A549 (cell line): ENCODE results near the gene TFAP2C. TPM values are rescaled to one million over a fixed set of nuclear protein-coding genes. Genes with fewer than 3 reads are reported as not detected.

Source experiments
- ATAC-seq, 2 experiments: fragments of 200-7000 bp in 1 of 2; fragments of >200 bp in 1 of 2; cut with Nextera tagmentation in 1 of 2; cut with Tn5 transposase in 1 of 2; 3 replicates each; pipeline versions ENCODE4 v1.8.0 to v1.9.1; 2018 to 2020; ENCODE audit warnings: mild to moderate bottlenecking in 1 of 2, moderate library complexity in 1 of 2
- CTCF ChIA-PET: fragments of 300-600 bp; sonication (Branson Sonifier 250); formaldehyde crosslinking; extraction: SDS; loops from one replicate; lab custom pipeline; 2021; ENCODE audit warnings: antibody characterized with exemption, inconsistent platforms; lab: Yijun Ruan, JAX
- POLR2A ChIA-PET: fragments of 350-600 bp; formaldehyde crosslinking; extraction: SDS; loops from one replicate; lab custom pipeline; 2021; ENCODE audit warnings: antibody characterized with exemption, inconsistent platforms; lab: Yijun Ruan, JAX
- DNase-seq, 2 experiments: peaks; one replicate each; pipeline versions ENCODE4 v3.0.0 to v3.0.0-alpha.2; 2011 to 2016; ENCODE audit warnings: low read depth in 1 of 2, low spot score in 1 of 2
- FAIRE-seq: peaks from 2 replicates; lab custom pipeline; 2011; peaks lifted over from hg19 to GRCh38; lab: Jason Lieb, UNC
- H3K27ac ChIP-seq, 2 experiments: fragments of >200 bp; sonication (Bioruptor Twin); formaldehyde crosslinking; 3 replicates each; pipeline ENCODE4 v1.5.1; 2016 to 2017
- H3K4me1 ChIP-seq: fragments of >200 bp; sonication (Bioruptor Twin); formaldehyde crosslinking; 3 replicates; pipeline ENCODE4 v1.6.1; 2016
- H3K4me2 ChIP-seq: fragments of >200 bp; sonication (Bioruptor Twin); formaldehyde crosslinking; 3 replicates; pipeline ENCODE4 v1.6.1; 2016
- H3K4me3 ChIP-seq: fragments of >200 bp; sonication (Bioruptor Twin); formaldehyde crosslinking; 3 replicates; pipeline ENCODE4 v1.5.1; 2016
- H3K9me3 ChIP-seq: fragments of >200 bp; sonication (Bioruptor Twin); formaldehyde crosslinking; 3 replicates; pipeline ENCODE4 v1.6.1; 2016
- CBX2 ChIP-seq: fragments of 200-600 bp; sonication (generic); IDR thresholded peaks from 2 replicates; pipeline ENCODE4 v1.6.1; 2016; ENCODE audit warnings: low read depth, mild to moderate bottlenecking, borderline replicate concordance
- CHD4 ChIP-seq: fragments of 200-600 bp; sonication (generic); IDR thresholded peaks from 2 replicates; pipeline ENCODE4 v1.6.1; 2016; ENCODE audit warnings: antibody characterized with exemption, mild to moderate bottlenecking, borderline replicate concordance
- EHF ChIP-seq: fragments of 250-450 bp; sonication (Bioruptor Pico); IDR thresholded peaks from 2 replicates; pipeline ENCODE4 v1.5.0; 2020; ENCODE audit warnings: mild to moderate bottlenecking
- EHMT2 ChIP-seq: fragments of 200-600 bp; sonication (generic); IDR thresholded peaks from 2 replicates; pipeline ENCODE4 v1.6.1; 2016; ENCODE audit warnings: antibody characterized with exemption, low read depth, mild to moderate bottlenecking, moderate library complexity
- EP300 ChIP-seq, 2 experiments: fragments of >200 bp; sonication (Bioruptor Twin); formaldehyde crosslinking; IDR thresholded peaks; 2 replicates in 1 of 2; 3 replicates in 1 of 2; pipeline ENCODE4 v1.6.1; 2016 to 2017
- FOSL2 ChIP-seq, 2 experiments: fragments of 450-650 bp in 1 of 2; fragments of >200 bp in 1 of 2; sonication (Bioruptor Twin) in 1 of 2; formaldehyde crosslinking; IDR thresholded peaks; 2 replicates each; pipeline versions ENCODE4 v1.5.0 to v1.6.1; 2016 to 2020; ENCODE audit warnings: mild to moderate bottlenecking in 1 of 2, moderate library complexity in 1 of 2
- GATA3 ChIP-seq: IDR thresholded peaks from 2 replicates; pipeline ENCODE4 v1.6.1; 2012; ENCODE audit warnings: borderline replicate concordance
- HDAC2 ChIP-seq: fragments of 200-600 bp; sonication (generic); IDR thresholded peaks from 2 replicates; pipeline ENCODE4 v1.6.1; 2016
- HOXB13 ChIP-seq: fragments of 250-450 bp; sonication (Bioruptor Pico); IDR thresholded peaks from 2 replicates; pipeline ENCODE4 v1.5.0; 2020; ENCODE audit warnings: low read depth, mild to moderate bottlenecking, moderate library complexity
- HOXB5 ChIP-seq: fragments of 250-450 bp; sonication (Bioruptor Pico); IDR thresholded peaks from 2 replicates; pipeline ENCODE4 v1.5.0; 2020; ENCODE audit warnings: mild to moderate bottlenecking, moderate library complexity
- KDM1A ChIP-seq: fragments of 200-600 bp; sonication (generic); IDR thresholded peaks from 2 replicates; pipeline ENCODE4 v1.6.1; 2016; ENCODE audit warnings: low read depth, mild to moderate bottlenecking
- MYC ChIP-seq: IDR thresholded peaks from 2 replicates; pipeline ENCODE4 v1.6.1; 2012; ENCODE audit warnings: mild to moderate bottlenecking, inconsistent platforms, low read length, improper control_type of control experiment, borderline replicate concordance
- NFE2L2 ChIP-seq: fragments of 150-350 bp; conservative IDR thresholded peaks from 2 replicates; pipeline ENCODE4 v1.6.1; 2014; ENCODE audit warnings: low read length
- POLR2A ChIP-seq: IDR thresholded peaks from 2 replicates; pipeline ENCODE4 v1.6.1; 2012; ENCODE audit warnings: mild to moderate bottlenecking, low read length
- RARB ChIP-seq: fragments of 250-450 bp; sonication (Bioruptor Pico); IDR thresholded peaks from 2 replicates; pipeline ENCODE4 v1.8.0; 2021; ENCODE audit warnings: mild to moderate bottlenecking, moderate library complexity
- RFX5 ChIP-seq: fragments of 450-650 bp; IDR thresholded peaks from 2 replicates; pipeline ENCODE4 v1.7.1; 2014; ENCODE audit warnings: antibody characterized with exemption, mild to moderate bottlenecking, moderate library complexity
- RNF2 ChIP-seq: fragments of 200-600 bp; sonication (generic); IDR thresholded peaks from 2 replicates; pipeline ENCODE4 v1.6.1; 2016; ENCODE audit warnings: low read depth, mild to moderate bottlenecking, antibody characterized with exemption, moderate library complexity, borderline replicate concordance
- SMC3 ChIP-seq: fragments of >200 bp; sonication (Bioruptor Twin); formaldehyde crosslinking; IDR thresholded peaks from 3 replicates; pipeline ENCODE4 v1.6.1; 2018; ENCODE audit warnings: inconsistent platforms
- TFCP2L1 ChIP-seq: fragments of 250-450 bp; sonication (Bioruptor Pico); IDR thresholded peaks from 2 replicates; pipeline ENCODE4 v1.5.0; 2021; ENCODE audit warnings: mild to moderate bottlenecking
- TP53 ChIP-seq: fragments of 250-450 bp; sonication (Bioruptor Pico); IDR thresholded peaks from 2 replicates; pipeline ENCODE4 v1.5.0; 2021; ENCODE audit warnings: mild to moderate bottlenecking, moderate library complexity
- ZFP36 ChIP-seq: fragments of 450-650 bp; IDR thresholded peaks from 2 replicates; pipeline ENCODE4 v1.6.1; 2014; ENCODE audit warnings: borderline replicate concordance; ENCODE audit not compliant: partially characterized antibody
- ZNF302 ChIP-seq: fragments of 250-450 bp; sonication (Bioruptor Pico); IDR thresholded peaks from 2 replicates; pipeline ENCODE4 v1.9.0; 2021; ENCODE audit warnings: inconsistent platforms, mild to moderate bottlenecking, moderate library complexity
- ZSCAN20 ChIP-seq: fragments of 250-450 bp; sonication (Bioruptor Pico); IDR thresholded peaks from 2 replicates; pipeline ENCODE4 v1.8.0; 2022; ENCODE audit warnings: mild to moderate bottlenecking, moderate library complexity
- WGBS: methylation state at CpG from one replicate; pipeline ENCODE4 v1.1.6; 2017; ENCODE audit errors: missing lambda C conversion rate; 5-methylcytosine and 5-hydroxymethylcytosine counted together
- polyA plus RNA-seq, 4 experiments: library from polyadenylated mRNA; depleted of rRNA in 3 of 4; stranded (reverse); fragments of >200 nt; fragmentation: RNase III in 1 of 4; extraction: RNeasy Plus Mini Kit Qiagen cat#74134 plus additional on column Dnase treatment in 1 of 4; gene quantifications; 2 replicates in 3 of 4; 3 replicates in 1 of 4; pipeline ENCODE4 v1.2.3, GENCODE V29; 2011 to 2017
- TF ChIP-seq, protein P1 (sequence below): IDR thresholded peaks from 2 replicates; pipeline ENCODE4 v1.6.1; 2012; ENCODE audit warnings: low read depth, borderline replicate concordance
- TF ChIP-seq, protein P2 (sequence below): fragments of 200-600 bp; sonication (generic); IDR thresholded peaks from 2 replicates; pipeline ENCODE4 v1.6.1; 2016; ENCODE audit warnings: antibody characterized with exemption, mild to moderate bottlenecking, moderate library complexity
- TF ChIP-seq, protein P3 (sequence below): IDR thresholded peaks from 2 replicates; pipeline ENCODE4 v1.6.1; 2012
- TF ChIP-seq, protein P4 (sequence below): fragments of 250-450 bp; sonication (Bioruptor Pico); IDR thresholded peaks from 2 replicates; pipeline ENCODE4 v1.5.0; 2021; ENCODE audit warnings: mild to moderate bottlenecking, moderate library complexity, borderline replicate concordance
- TF ChIP-seq, protein P5 (sequence below): fragments of >200 bp; sonication (Bioruptor Twin); formaldehyde crosslinking; IDR thresholded peaks from 2 replicates; pipeline ENCODE4 v1.6.1; 2016

Gene TFAP2C
- polyA plus RNA-seq, 2 of the 4 experiments (the other 2 are of a cell fraction) = 9.6 to 14.2 TPM

DNA sequence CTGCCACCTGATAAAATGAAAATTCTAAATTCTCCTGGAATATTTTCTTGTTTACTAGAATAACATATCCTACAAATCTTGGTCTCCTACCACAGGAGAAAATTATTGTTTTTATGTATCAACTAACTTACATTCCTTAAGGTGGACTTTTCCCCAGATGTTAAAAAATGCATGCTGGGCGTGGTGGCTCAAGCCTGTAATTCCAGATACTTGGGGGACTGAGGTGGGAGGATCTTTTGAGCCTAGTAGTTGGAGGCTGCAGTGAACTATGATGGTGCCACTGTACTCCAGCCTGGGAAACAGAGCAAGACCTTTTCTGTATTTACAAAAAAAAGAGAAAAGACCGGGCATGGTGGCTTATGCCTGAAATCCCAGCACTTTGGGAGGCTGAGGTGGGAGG, 27.9 kb upstream of the TFAP2C start:
- FAIRE-seq (no peak), ATAC-seq (no peak), DNase-seq (no peak)
- no peak for TF ChIP-seq NFE2L2
- TF ChIP-seq, protein P1, sequence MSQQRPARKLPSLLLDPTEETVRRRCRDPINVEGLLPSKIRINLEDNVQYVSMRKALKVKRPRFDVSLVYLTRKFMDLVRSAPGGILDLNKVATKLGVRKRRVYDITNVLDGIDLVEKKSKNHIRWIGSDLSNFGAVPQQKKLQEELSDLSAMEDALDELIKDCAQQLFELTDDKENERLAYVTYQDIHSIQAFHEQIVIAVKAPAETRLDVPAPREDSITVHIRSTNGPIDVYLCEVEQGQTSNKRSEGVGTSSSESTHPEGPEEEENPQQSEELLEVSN = no peak
- no peak for TF ChIP-seq CBX2
- TF ChIP-seq MYC = no peak
- TF ChIP-seq TFCP2L1 (CRISPR knock-in tag) = no peak
- no peak for TF ChIP-seq SMC3
- no peak for TF ChIP-seq HDAC2
- no peak for TF ChIP-seq ZSCAN20 (CRISPR knock-in tag)
- TF ChIP-seq, protein P2, sequence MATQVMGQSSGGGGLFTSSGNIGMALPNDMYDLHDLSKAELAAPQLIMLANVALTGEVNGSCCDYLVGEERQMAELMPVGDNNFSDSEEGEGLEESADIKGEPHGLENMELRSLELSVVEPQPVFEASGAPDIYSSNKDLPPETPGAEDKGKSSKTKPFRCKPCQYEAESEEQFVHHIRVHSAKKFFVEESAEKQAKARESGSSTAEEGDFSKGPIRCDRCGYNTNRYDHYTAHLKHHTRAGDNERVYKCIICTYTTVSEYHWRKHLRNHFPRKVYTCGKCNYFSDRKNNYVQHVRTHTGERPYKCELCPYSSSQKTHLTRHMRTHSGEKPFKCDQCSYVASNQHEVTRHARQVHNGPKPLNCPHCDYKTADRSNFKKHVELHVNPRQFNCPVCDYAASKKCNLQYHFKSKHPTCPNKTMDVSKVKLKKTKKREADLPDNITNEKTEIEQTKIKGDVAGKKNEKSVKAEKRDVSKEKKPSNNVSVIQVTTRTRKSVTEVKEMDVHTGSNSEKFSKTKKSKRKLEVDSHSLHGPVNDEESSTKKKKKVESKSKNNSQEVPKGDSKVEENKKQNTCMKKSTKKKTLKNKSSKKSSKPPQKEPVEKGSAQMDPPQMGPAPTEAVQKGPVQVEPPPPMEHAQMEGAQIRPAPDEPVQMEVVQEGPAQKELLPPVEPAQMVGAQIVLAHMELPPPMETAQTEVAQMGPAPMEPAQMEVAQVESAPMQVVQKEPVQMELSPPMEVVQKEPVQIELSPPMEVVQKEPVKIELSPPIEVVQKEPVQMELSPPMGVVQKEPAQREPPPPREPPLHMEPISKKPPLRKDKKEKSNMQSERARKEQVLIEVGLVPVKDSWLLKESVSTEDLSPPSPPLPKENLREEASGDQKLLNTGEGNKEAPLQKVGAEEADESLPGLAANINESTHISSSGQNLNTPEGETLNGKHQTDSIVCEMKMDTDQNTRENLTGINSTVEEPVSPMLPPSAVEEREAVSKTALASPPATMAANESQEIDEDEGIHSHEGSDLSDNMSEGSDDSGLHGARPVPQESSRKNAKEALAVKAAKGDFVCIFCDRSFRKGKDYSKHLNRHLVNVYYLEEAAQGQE = no peak
- TF ChIP-seq FOSL2 (IDR thresholded peaks at IDR 0.05) = no peak
- no peak for TF ChIP-seq FOSL2 (CRISPR knock-in tag; IDR thresholded peaks at IDR 0.05)
- TF ChIP-seq, protein P3, sequence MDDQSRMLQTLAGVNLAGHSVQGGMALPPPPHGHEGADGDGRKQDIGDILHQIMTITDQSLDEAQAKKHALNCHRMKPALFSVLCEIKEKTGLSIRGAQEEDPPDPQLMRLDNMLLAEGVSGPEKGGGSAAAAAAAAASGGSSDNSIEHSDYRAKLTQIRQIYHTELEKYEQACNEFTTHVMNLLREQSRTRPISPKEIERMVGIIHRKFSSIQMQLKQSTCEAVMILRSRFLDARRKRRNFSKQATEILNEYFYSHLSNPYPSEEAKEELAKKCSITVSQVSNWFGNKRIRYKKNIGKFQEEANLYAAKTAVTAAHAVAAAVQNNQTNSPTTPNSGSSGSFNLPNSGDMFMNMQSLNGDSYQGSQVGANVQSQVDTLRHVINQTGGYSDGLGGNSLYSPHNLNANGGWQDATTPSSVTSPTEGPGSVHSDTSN = no peak
- no peak for TF ChIP-seq EHF (CRISPR knock-in tag)
- TF ChIP-seq EHMT2 = no peak
- TF ChIP-seq KDM1A = no peak
- TF ChIP-seq GATA3 = no peak
- TF ChIP-seq HOXB5 (CRISPR knock-in tag) = no peak
- TF ChIP-seq HOXB13 (CRISPR knock-in tag) = no peak
- no peak for TF ChIP-seq CHD4
- TF ChIP-seq RFX5 = no peak
- TF ChIP-seq RNF2 = no peak
- no peaks in the 10 kb centered on the region for H3K9me3 ChIP-seq
- no peak overlapping the region for H3K4me3 ChIP-seq
- no peak overlapping the region for H3K27ac ChIP-seq
- peaks cover 10% of the 10 kb centered on the region for H3K4me1 ChIP-seq
- POLR2A ChIA-PET = no interaction called here
- 44% methylated on average over 2 of the region's 2 CpGs for WGBS
- H3K4me2 ChIP-seq = no peak overlapping the region
- CTCF ChIA-PET = no interaction called here

DNA sequence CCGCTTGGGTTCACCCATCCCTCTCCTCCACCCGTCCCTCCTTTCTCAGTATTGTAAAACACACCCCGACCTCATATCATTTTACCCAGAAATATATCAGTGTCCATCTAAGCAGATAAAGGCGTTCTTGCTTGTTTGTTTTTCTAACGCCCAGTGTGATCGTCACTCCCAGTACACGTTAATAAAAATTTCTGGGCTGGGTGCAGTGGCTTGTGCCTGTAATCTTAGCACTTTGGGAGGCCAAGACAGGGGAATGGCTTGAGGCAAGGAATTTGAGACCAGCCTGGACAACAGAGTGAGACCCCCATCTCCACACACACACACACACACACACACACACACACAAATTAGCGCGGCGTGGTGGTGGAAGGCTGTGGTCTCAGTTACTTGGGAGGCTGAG, 24.4 kb upstream of the TFAP2C start:
- ChIA-PET POLR2A (no interaction called here), CTCF (interaction anchor here (1.4 to 2.0 kb wide), 2 partner anchors 11 to 370 kb away, joined by 3 to 7 read pairs; no protein-coding TSS in a partner anchor)
- no peak overlapping the region for H3K27ac ChIP-seq

More for the DNA sequence above, 24.4 kb upstream of the TFAP2C start:
- DNase-seq = no peak
- no peaks in the 10 kb centered on the region for H3K9me3 ChIP-seq
- no peak overlapping the region for H3K4me3 ChIP-seq
- TF ChIP-seq POLR2A = no peak
- no peak for TF ChIP-seq HOXB5 (CRISPR knock-in tag)
- no peak for TF ChIP-seq TP53
- TF ChIP-seq, protein P1 = no peak
- no peak for TF ChIP-seq EHF (CRISPR knock-in tag)
- TF ChIP-seq EP300 (IDR thresholded peaks at IDR 0.05) = no peak
- no peak for TF ChIP-seq ZSCAN20 (CRISPR knock-in tag)
- no peak for TF ChIP-seq ZNF302
- TF ChIP-seq, protein P4, sequence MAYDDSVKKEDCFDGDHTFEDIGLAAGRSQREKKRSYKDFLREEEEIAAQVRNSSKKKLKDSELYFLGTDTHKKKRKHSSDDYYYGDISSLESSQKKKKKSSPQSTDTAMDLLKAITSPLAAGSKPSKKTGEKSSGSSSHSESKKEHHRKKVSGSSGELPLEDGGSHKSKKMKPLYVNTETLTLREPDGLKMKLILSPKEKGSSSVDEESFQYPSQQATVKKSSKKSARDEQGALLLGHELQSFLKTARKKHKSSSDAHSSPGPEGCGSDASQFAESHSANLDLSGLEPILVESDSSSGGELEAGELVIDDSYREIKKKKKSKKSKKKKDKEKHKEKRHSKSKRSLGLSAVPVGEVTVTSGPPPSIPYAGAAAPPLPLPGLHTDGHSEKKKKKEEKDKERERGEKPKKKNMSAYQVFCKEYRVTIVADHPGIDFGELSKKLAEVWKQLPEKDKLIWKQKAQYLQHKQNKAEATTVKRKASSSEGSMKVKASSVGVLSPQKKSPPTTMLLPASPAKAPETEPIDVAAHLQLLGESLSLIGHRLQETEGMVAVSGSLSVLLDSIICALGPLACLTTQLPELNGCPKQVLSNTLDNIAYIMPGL (CRISPR knock-in tag) = no peak
- TF ChIP-seq RARB (CRISPR knock-in tag) = no peak
- TF ChIP-seq, protein P5, sequence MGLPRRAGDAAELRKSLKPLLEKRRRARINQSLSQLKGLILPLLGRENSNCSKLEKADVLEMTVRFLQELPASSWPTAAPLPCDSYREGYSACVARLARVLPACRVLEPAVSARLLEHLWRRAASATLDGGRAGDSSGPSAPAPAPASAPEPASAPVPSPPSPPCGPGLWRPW = no peak
- no peak for TF ChIP-seq ZFP36
- TF ChIP-seq FOSL2 (IDR thresholded peaks at IDR 0.05) = no peak
- no peak for TF ChIP-seq FOSL2 (CRISPR knock-in tag; IDR thresholded peaks at IDR 0.05)
- TF ChIP-seq, all 56 proteins: peak for 0
- ATAC-seq = no peak
- peaks cover 19% of the 10 kb centered on the region for H3K4me1 ChIP-seq
- 83% methylated on average over 10 of the region's 10 CpGs for WGBS
- no peak overlapping the region for H3K4me2 ChIP-seq
- no peak for FAIRE-seq
